Measurements from ENCODE around the gene MAP2K1. TPM values are rescaled to one million over a fixed set of nuclear protein-coding genes. Genes with fewer than 3 reads are reported as not detected.

Gene MAP2K1
- total RNA-seq, 6 experiments from 2014 or later, result 25.7 to 68.8 (median 53.9) TPM

- H3K27me3 ChIP-seq, result no peaks in the 10 kb centered on the region
- H3K27ac ChIP-seq, result no peak overlapping the region
- no peak overlapping the region for H3K4me3 ChIP-seq
- intact Hi-C loops (cut with DNase I), result no loop called here
- DNase-seq, result no peak
- TF ChIP-seq CTCF (IDR thresholded peaks at IDR 0.05) (no peak), POLR2A (IDR thresholded peaks at IDR 0.05) (no peak)
- no peaks in the 10 kb centered on the region for H3K9me3 ChIP-seq
- peaks cover 0 to 40% (median 21%) of the 10 kb centered on the region in 4 donors for H3K4me1 ChIP-seq
- peaks cover 0 to 2% (median 0%) of the 10 kb centered on the region in 4 donors for H3K36me3 ChIP-seq
- ATAC-seq, result peak in 1 of 4 donors; percentile 3
- WGBS (ENCODE audit: insufficient coverage, low coverage, low lambda C conversion rate, missing lambda C conversion rate), result 74% methylated on average over 9 of the region's 10 CpGs
These were observed 94.6 kb downstream of the MAP2K1 start for GRCh38 chr15:66481107-66481856.

GRCh38 chr15:66482539-66482938 lies 95.8 kb downstream of the MAP2K1 start:
- TF ChIP-seq POLR2A (IDR thresholded peaks at IDR 0.05), result no peak
- TF ChIP-seq CTCF (IDR thresholded peaks at IDR 0.05), result no peak
- peak overlapping the region in 2 of 3 donors; percentile 66 to 69 for H3K27ac ChIP-seq
- ATAC-seq (peak; percentile 2 to 39 (median 20)), DNase-seq (peak; percentile 35 to 68 (median 66))
- intact Hi-C loops (cut with DNase I), result no loop called here
- no peaks in the 10 kb centered on the region for H3K9me3 ChIP-seq
- no peaks in the 10 kb centered on the region for H3K27me3 ChIP-seq
- WGBS (ENCODE audit: insufficient coverage, low coverage, low lambda C conversion rate, missing lambda C conversion rate), result 55% methylated on average over 7 of the region's 9 CpGs
- peaks cover 0 to 2% (median 0%) of the 10 kb centered on the region in 4 donors for H3K36me3 ChIP-seq
- H3K4me3 ChIP-seq, result no peak overlapping the region
- peaks cover 0 to 51% (median 26%) of the 10 kb centered on the region in 4 donors for H3K4me1 ChIP-seq

GRCh38 chr15:66483131-66483566 lies 96.4 kb downstream of the MAP2K1 start:
- TF ChIP-seq POLR2A (IDR thresholded peaks at IDR 0.05) (no peak), CTCF (IDR thresholded peaks at IDR 0.05) (no peak)
- Histone ChIP-seq H3K9me3 (no peaks in the 10 kb centered on the region), H3K4me1 (peaks cover 0 to 57% (median 29%) of the 10 kb centered on the region in 4 donors), H3K36me3 (no peaks in the 10 kb centered on the region), H3K27ac (peak overlapping the region in 2 of 3 donors; percentile 69 to 89), H3K4me3 (no peak overlapping the region), H3K27me3 (no peaks in the 10 kb centered on the region)
- ATAC-seq, result peak; percentile 79 to 89 (median 86)
- WGBS (ENCODE audit: insufficient coverage, low coverage, low lambda C conversion rate, missing lambda C conversion rate), result 20% methylated on average over 2 of the region's 3 CpGs
- intact Hi-C loops (cut with DNase I), result no loop called here
- DNase-seq, result peak; percentile 86 to 97 (median 95)

DNA sequence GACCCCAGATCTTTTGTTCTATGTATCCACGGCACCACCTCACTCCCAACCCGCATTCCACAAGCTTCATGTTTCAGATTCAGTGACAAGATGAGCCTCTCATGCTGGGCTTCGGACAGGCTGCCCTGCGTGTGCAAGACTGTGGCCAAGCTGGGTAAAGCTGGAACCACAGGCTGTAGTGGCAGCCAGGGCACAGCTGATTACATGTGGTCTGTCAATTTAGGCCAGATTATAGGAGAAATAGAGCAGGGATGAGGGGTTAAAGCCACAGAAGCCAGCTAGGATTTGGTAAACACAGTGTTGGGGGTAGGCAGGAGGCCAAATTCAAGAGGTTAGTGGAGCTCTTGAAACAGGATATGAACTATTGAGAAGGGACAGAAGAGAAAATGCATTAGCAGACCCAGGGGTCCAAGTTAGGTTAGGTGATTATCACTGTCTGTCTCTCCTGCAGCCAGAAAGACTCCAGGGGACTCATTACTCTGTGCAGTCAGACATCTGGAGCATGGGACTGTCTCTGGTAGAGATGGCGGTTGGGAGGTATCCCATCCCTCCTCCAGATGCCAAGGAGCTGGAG lies 97.9 kb downstream of the MAP2K1 start:
- TF ChIP-seq POLR2A (IDR thresholded peaks at IDR 0.05), result no peak
- no peak for TF ChIP-seq CTCF (IDR thresholded peaks at IDR 0.05)
- DNase-seq, result peak in 2 of 3 donors; percentile 80 to 85
- 54% methylated on average over 3 of the region's 5 CpGs for WGBS (ENCODE audit: insufficient coverage, low coverage, low lambda C conversion rate, missing lambda C conversion rate)
- peak overlapping the region in 2 of 3 donors; percentile 7 to 89 for H3K27ac ChIP-seq
- intact Hi-C loops (cut with DNase I), result no loop called here
- H3K4me3 ChIP-seq, result peak overlapping the region in 2 of 3 donors; percentile 5 to 43
- peaks cover 0 to 4% (median under 1%) of the 10 kb centered on the region in 4 donors for H3K36me3 ChIP-seq
- no peaks in the 10 kb centered on the region for H3K9me3 ChIP-seq
- H3K4me1 ChIP-seq, result peaks cover 0 to 72% (median 36%) of the 10 kb centered on the region in 4 donors
- ATAC-seq, result peak; percentile 20 to 56 (median 49)
- H3K27me3 ChIP-seq, result no peaks in the 10 kb centered on the region
